Posterior cingulate gyrus (tissue), 11 donors: ENCODE measurements around the gene BRICD5.

ENCODE experiments used
- DNase-seq, 10 donors: peaks; one replicate each; pipeline versions ENCODE4 v3.0.0 to v3.0.0-alpha.2; 2020 to 2021; ENCODE audit warnings: mixed read lengths in 3 of 10
- intact Hi-C: fragments of 100-400 bp; cut with DNase I; formaldehyde crosslinking; loops from one replicate; pipeline ENCODE4 v1.15.1; 2023

BRICD5 gene

GRCh38 chr16:2170587-2171435 lies 39.9 kb downstream of the BRICD5 start:
- no peak for DNase-seq

GRCh38 chr16:2170080-2170479 lies 40.6 kb downstream of the BRICD5 start:
- intact Hi-C loops = no loop called here

More at GRCh38 chr16:2170587-2171435, 39.9 kb downstream of the BRICD5 start:
- intact Hi-C loops = no loop called here

DNA sequence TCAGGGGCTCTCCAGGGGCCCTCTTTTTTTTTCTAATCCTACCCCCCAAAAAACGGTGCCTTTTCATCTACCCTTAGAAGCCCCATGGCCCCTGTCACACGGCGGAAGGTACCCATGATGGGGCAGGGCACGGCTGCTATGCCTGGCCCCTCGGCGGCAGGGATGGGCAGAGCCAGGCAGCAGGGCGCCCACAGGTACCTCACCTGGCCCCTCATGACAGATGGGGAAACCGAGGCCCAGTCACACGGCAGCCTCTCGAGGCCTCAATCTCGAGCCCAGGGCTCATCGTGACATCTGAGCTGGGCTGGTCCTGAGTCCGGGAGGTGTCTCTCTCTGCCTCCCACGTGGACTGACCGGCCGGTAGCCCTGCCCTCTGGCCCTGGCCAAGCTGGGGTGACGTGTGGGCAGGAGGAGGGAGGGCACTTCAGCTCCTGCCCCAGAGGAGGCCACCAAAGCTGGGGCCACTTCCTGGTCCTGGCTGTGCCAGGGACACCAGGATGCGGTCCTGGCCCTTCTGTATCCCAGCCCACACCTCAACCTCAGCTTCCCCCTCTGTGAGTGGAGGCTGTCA lies 43.5 kb downstream of the BRICD5 start:
- intact Hi-C loops = no loop called here
- DNase-seq = no peak

More at GRCh38 chr16:2170080-2170479, 40.6 kb downstream of the BRICD5 start:
- DNase-seq = no peak

- no peak for DNase-seq
- intact Hi-C loops = no loop called here
These were observed 44.2 kb downstream of the BRICD5 start for GRCh38 chr16:2166263-2167067.

GRCh38 chr16:2165861-2166260 lies 44.8 kb downstream of the BRICD5 start:
- no peak for DNase-seq
- intact Hi-C loops = no loop called here

- DNase-seq = peak in 1 of 10 donors; percentile 75
- intact Hi-C loops = no loop called here
These were observed 47.3 kb downstream of the BRICD5 start for GRCh38 chr16:2163211-2163881.

GRCh38 chr16:2162676-2163118 lies 48.0 kb downstream of the BRICD5 start:
- intact Hi-C loops = no loop called here
- DNase-seq = peak in 1 of 10 donors; percentile 74

GRCh38 chr16:2161911-2162310 lies 48.8 kb downstream of the BRICD5 start:
- DNase-seq = no peak
- intact Hi-C loops = no loop called here

GRCh38 chr16:2160915-2161551 lies 49.6 kb downstream of the BRICD5 start:
- intact Hi-C loops = no loop called here
- no peak for DNase-seq
